Measurements from ENCODE around the gene RASSF1.
"Not testable (repeated sequence)": the region's sequence is repeated elsewhere in the genome, so short reads cannot be mapped to it uniquely, and the experiment has no call there.

DNA sequence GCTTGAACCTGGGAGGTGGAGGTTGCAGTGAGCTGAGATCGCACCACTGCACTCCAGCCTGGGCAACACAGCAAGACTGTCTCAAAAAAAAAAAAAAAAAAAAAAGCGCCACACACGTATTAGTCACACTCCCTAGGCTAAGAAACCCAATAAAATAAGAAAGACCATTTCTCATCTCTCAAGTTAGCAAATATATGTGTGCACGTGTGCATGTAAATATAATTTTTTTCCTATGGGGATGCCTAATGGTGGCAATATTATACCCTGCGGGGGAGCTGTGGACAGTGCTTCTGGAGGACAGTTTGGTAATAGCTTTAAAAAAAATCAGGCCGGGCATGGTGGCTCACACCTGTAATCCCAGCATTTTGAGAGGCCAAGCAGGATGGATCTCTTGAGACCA, 56.5 kb downstream of the RASSF1 start:
- TF ChIP-seq, protein P1, sequence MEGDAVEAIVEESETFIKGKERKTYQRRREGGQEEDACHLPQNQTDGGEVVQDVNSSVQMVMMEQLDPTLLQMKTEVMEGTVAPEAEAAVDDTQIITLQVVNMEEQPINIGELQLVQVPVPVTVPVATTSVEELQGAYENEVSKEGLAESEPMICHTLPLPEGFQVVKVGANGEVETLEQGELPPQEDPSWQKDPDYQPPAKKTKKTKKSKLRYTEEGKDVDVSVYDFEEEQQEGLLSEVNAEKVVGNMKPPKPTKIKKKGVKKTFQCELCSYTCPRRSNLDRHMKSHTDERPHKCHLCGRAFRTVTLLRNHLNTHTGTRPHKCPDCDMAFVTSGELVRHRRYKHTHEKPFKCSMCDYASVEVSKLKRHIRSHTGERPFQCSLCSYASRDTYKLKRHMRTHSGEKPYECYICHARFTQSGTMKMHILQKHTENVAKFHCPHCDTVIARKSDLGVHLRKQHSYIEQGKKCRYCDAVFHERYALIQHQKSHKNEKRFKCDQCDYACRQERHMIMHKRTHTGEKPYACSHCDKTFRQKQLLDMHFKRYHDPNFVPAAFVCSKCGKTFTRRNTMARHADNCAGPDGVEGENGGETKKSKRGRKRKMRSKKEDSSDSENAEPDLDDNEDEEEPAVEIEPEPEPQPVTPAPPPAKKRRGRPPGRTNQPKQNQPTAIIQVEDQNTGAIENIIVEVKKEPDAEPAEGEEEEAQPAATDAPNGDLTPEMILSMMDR (IDR thresholded peaks at IDR 0.05), result not testable (repeated sequence)
- TF ChIP-seq EZH2, EZH2phosphoT487 (IDR thresholded peaks at IDR 0.05): not testable (repeated sequence)
